Activated CD4-positive, alpha-beta T cell treated with anti-CD3 and anti-CD28 coated beads, Interleukin-2, amount 50 U/mL, for 16 hours (primary cell): ENCODE data around the gene GALM.
"Not testable (repeated sequence)": the region's sequence is repeated elsewhere in the genome, so short reads cannot be mapped to it uniquely, and the experiment has no call there.

ENCODE experiments used
- DNase-seq: peaks from one replicate; pipeline ENCODE4 v3.0.0-alpha.2; 2020

The GALM gene

GRCh38 chr2:38650717-38651116 is 15.2 kb upstream of the GALM start:
- DNase-seq: no peak

GRCh38 chr2:38652431-38653273 is 13.3 kb upstream of the GALM start:
- peak; percentile 61 for DNase-seq

DNA sequence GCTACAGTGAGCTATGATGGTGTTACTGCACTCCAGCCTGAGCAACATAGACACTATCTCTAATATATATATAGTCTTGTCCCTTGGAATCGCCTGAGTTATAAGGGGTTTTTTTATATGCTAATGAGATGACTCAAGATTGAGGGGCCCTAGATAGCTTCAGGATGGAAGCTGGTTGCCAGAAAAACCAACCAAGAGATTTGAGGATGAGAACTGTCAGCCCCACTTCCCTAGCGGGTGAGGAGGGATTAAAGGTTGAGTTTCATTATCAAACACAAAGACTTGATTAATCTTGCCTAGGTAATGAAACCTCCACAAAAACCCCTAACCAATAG is 12.6 kb upstream of the GALM start:
- DNase-seq: no peak

- peak; percentile 92 for DNase-seq
Observed at GRCh38 chr2:38653715-38654527, 12.0 kb upstream of the GALM start.

DNA sequence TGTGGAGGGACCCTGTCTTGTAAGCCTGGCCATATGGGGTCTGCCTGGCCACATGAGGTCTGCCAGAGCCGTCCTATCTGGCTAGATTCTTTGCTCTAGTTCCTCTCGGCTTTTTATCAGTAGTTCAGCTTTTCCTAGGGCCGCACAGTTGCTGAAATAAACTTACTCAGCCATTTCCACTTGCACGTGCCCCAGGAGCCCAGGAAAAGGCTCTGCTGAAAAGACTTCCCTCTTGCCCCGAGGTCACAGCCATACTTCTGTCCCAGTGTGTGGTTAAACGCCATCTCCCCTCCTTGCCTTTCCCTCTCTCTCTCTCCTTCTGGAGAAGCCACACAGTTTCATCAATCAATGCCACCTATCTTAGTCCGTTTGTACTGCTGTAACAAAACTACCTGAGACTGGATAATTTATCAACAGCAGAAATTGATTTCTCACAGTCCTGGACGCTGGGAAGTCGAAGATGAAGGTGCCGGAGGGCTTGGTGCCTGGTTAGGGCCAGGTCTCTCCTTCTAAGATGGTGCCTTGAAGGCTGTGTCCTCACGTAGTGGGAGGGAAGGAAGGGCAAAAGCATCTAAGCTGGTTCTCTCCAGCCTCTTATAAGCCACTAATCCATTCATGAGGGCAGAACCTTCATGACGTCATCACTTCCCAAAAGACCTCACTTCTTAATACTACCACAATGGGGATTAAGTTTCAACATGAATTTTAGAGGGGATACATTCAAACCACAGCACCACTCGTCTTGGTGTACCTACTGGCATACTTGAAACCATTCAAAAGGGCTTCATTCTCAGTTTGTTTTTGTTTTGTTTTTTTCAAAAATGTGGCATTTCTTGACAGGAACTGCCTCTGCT is 11.2 kb upstream of the GALM start:
- no peak for DNase-seq

DNA sequence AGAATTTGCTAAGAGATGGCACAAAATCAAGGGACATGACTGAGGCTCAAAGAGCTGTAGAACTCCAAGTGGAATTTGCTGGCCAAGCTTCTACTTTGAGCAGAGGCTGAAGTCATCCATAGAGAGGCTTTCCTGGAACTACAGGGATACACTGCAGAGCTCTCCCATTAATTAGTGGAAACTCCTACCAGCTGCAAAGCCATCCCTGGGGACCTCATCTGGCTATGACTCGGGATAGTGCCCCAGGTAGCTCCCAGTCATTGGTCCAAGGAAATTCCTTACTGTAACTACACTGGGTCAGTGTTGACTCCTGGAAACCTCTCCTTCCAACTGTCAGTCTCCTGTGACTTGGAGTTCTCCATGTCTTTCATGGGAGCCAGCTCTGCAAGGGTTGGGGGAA is 10.5 kb upstream of the GALM start:
- no peak for DNase-seq

DNA sequence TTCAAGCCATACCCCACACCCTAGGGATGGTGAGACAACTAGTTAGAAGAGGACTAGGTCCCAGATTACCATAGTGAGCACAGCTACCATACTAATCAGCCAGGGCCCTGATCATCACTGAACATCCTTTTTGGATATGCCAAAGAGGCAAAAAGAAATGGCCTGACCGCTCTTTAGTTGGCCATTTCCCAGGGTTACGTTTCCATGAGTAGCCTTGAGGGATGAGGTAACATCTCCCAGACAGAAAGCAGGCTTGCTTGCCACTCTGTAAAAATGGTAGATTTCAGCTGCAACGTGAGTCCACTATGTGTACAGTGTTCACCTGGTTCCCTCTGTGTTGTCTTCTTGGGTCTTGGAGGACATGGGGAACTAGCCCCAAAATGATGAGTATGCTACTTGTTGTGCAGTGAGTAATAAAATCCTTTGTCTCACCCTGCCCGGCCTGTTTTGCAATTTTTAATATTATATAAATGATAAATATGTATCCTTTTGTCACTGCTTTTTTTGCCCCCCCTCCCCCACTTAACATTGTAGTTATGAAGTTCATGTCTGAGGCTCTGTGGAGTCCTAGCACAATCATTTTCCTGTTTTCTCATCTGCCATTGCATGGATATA is 8.9 kb upstream of the GALM start:
- no peak for DNase-seq

- peak; percentile 48 for DNase-seq
Observed at GRCh38 chr2:38658613-38659012, 7.3 kb upstream of the GALM start.

DNA sequence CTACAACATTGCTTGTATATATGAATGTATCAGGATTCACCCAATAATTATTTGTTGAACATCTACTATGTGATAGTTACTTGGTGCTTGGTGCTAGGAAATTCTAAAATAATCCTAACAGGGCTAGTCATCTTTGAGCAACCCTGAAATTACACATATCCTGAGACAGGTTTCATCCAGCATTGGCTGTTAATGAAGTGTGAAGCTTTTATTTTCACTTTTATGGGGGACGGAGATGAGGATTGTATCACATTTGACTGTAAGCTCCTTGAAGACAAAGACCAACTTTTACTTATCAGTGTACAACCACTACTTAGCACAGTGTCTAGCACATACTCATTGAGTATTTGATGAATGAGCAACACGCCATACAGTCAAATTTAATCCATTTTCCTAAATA is 6.8 kb upstream of the GALM start:
- peak; percentile 49 for DNase-seq

DNA sequence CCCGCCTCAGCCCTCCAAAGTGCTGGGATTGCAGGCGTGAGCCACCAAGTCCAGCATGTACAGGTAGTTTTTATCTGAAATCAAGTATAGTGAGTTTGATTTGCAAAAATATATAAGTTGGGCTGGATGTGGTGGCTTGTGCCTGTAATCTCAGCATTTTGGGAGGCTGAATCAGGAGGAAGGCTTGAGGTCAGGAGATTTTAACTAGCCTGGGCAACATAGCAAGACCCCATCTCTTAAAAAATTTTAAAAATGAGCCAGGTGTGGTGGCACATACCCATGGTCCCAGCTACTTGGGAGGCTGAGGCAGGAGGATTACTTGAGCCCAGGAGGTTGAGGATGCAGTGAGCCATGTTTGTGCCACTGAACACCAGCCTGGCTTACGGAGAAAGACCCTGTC is 5.6 kb upstream of the GALM start:
- DNase-seq: no peak

DNA sequence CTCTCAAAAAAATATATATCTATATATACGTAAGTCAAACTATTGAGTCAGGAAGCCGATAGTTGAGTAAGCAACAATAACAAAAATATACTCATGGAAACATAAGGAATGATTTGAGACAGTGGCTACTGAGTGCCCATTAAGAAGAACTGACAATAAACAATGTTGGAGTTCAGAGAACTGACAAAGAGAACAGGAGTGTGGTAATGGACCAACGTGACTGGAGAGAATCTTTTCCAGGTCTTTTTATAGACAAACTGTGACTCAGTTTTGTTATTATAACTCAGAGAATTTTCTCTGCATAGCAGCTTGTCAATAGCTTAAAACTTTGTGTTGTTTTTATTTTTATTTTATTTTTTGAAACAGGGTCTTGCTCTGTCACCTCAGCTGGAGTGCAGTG is 4.6 kb upstream of the GALM start:
- DNase-seq: no peak

- peak; percentile 48 for DNase-seq
Observed at GRCh38 chr2:38666556-38666910, 619 bp downstream of the GALM start.

DNA sequence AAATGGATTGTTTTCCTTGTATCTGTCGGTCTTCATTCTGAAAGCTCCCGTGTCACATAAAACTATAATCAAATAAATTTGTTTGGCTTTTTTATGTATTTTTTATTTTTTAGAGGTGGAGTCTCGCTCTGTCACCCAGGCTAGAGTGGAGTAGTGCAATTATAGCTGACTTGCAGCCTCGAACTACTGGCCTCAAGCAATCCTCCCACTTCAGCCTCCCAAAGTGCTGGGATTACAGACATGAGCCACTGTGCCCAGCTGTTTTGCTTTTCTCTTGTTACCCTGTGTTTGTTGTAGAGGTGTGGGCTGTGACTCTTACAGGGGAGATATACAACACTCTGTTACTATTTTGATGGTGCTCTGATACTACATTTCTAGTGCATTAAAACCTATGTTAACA is 2.2 kb downstream of the GALM start:
- DNase-seq: no peak

GRCh38 chr2:38668779-38669479 is 3.0 kb downstream of the GALM start:
- DNase-seq: no peak

GRCh38 chr2:38671303-38671702 is 5.4 kb downstream of the GALM start:
- no peak for DNase-seq

DNA sequence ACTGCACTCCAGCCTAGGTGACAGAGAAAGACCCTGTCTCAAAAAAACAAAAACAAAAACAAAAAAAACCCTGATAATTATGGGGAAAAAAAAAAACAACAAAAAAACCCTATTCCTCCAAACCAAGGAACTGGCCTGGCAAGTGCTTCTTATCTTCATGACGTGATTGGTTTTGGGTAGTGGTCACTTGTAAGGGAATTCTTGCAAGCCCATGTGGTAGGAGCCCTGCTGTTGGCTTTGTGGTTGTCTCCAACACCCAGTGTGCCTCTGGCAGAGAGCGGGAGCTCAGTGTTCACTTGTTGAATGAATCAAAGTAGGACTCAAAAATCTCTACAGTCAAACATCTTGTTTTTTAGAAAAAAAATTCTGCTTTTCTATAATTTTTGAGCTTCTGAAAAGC is 6.0 kb downstream of the GALM start:
- DNase-seq: no peak

DNA sequence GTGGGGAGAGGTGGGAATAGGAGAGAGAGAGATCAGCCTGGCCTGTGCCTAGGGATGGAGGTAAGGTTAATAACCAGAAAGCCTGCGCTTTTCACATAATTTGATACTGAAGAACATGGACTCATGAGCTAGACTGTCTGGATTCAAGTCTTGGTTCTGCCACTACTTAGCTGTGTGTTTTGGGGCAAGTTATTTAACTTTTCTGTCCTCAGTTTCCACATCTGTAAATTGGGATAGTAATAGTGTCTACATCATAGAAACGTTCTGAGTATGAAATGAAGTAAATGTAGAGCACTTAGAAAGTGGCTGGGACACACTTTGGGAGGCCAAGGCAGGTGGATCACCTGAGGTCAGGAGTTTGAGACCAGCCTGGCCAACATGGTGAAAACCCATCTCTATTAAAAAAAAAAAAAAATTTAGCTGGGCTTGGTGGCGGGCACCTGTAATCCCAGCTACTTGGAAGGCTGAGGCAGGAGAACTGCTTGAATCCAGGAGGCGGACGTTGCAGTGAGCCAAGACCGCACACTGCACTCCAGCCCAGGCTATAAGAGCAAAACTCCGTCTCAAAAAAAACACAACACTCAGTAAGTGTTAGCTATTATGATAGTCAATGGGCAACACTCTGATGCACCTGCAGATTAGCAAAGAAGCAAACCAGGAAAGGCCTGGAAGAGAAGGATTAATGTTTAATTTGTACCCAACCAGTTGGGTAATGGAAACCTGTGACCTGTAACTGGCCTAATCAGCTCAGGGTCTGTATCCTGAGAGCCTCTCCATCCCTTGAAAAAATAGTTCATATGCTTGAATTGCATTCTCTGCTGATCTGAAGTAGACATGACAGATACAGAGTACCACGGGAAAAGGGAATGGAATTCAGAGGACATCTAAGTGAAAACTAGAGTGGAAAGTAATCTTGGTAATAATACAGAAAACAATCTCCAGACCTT is 6.8 kb downstream of the GALM start:
- DNase-seq: no peak

GRCh38 chr2:38676681-38677080 is 10.8 kb downstream of the GALM start:
- DNase-seq: no peak

DNA sequence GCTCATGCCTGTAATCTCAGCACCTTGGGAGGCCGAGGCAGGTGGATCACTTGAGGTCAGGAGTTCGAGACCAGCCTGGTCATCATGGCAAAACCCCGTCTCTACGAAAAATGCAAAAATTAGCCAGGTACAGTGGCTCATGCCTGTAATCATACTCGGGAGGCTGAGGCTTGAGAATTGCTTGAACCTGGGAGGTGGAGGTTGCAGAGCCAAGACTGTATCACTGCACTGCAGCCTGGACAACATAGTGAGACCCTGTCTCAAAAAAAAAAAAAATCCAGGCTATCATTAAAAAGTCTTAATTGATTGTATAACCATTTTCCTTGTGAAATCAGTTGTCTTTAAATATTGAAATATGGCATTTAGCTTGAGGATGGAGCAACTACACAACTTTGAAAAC is 15.0 kb downstream of the GALM start:
- not testable (repeated sequence) for DNase-seq

DNA sequence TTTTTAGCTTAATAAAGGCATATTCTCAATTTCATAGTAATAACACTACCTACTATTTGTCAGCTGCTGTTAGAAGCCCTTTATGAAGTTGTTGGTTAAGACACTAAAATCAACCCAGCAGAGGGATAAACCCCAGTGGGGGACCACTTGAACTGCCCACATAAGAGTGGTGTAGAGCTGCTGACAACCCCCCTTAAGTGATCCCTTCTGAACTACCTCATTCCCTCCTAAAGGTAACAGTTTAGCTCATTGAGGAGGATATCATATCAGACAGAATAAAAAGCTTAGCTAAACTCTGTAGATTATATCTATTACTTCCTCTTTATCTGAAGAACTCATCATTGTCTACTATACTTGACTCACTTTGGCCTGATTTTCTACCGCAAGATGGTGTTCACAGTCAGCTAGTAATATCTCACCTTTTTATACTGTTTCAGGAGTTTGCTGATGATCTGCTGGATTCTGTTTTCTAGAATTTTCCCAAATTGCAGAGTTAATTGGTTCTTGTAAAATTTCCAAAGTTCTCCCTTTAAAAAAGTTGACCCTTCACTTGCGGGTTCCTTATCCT is 16.2 kb downstream of the GALM start:
- DNase-seq: peak; percentile 68

GRCh38 chr2:38682620-38683019 is 16.7 kb downstream of the GALM start:
- DNase-seq: peak; percentile 39
